PC-3 (cell line): ENCODE measurements around the gene KCNJ12. TPM values are rescaled to one million over a fixed set of nuclear protein-coding genes. Genes with fewer than 3 reads are reported as not detected.

Experiments used
- ATAC-seq: fragments of 200-7000 bp; cut with Tn5 transposase; 2 replicates; pipeline ENCODE4 v1.9.1; 2020; ENCODE audit warnings: mild to moderate bottlenecking, moderate library complexity
- BruUV-seq: library from RNA; stranded (reverse); fragments of 400-500 nt; replicated peaks from 2 replicates; lab custom pipeline; 2021; lab: Mats Ljungman, UMichigan
- CTCF ChIA-PET: fragments of 300-600 bp; sonication (Branson Sonifier 250); formaldehyde crosslinking; loops from one replicate; lab custom pipeline; 2022; ENCODE audit warnings: antibody characterized with exemption; lab: Charles Lee
- POLR2A ChIA-PET: fragments of 300-600 bp; sonication (Branson Sonifier 250); formaldehyde crosslinking; loops from one replicate; lab custom pipeline; 2022; ENCODE audit warnings: antibody characterized with exemption; ENCODE audit not compliant: unreplicated experiment; lab: Charles Lee
- DNase-seq: peaks from one replicate; pipeline ENCODE4 v3.0.0-alpha.2; 2015
- H2AFZ ChIP-seq: fragments of 300-600 bp; sonication (generic); 2 replicates; pipeline ENCODE4 v1.6.0; 2016; ENCODE audit warnings: antibody characterized with exemption, low read length
- H3F3A ChIP-seq: fragments of 300-600 bp; sonication (generic); one replicate; pipeline ENCODE4 v1.6.0; 2017; ENCODE audit warnings: antibody characterized with exemption, low read length, control low read depth, mild to moderate bottlenecking; ENCODE audit not compliant: unreplicated experiment
- H3K27ac ChIP-seq: fragments of 300-600 bp; sonication (generic); 2 replicates; pipeline ENCODE4 v1.5.1; 2016; ENCODE audit warnings: mild to moderate bottlenecking, low read length
- H3K27me3 ChIP-seq: fragments of 300-600 bp; sonication (generic); 2 replicates; pipeline ENCODE4 v1.6.1; 2016; ENCODE audit warnings: low read length, mixed read lengths
- H3K36me3 ChIP-seq: fragments of 300-600 bp; sonication (generic); 2 replicates; pipeline ENCODE4 v1.6.1; 2016; ENCODE audit warnings: low read depth, mixed run types, low read length, mixed read lengths
- H3K4me1 ChIP-seq: fragments of 300-600 bp; sonication (generic); 2 replicates; pipeline ENCODE4 v1.5.1; 2016; ENCODE audit warnings: low read length; ENCODE audit not compliant: insufficient read depth
- H3K4me2 ChIP-seq: fragments of 300-600 bp; sonication (generic); 2 replicates; pipeline ENCODE4 v1.6.0; 2016; ENCODE audit warnings: low read length
- H3K4me3 ChIP-seq: fragments of 300-600 bp; sonication (generic); 2 replicates; pipeline ENCODE4 v1.5.1; 2016; ENCODE audit warnings: mild to moderate bottlenecking, low read length, mixed read lengths
- H3K79me2 ChIP-seq: fragments of 300-600 bp; sonication (generic); 2 replicates; pipeline ENCODE4 v1.6.1; 2017; ENCODE audit warnings: low read length, mixed read lengths
- H3K9ac ChIP-seq: fragments of 300-600 bp; sonication (generic); 2 replicates; pipeline ENCODE4 v1.6.0; 2016; ENCODE audit warnings: mild to moderate bottlenecking, low read length
- H3K9me2 ChIP-seq: fragments of 300-600 bp; sonication (generic); replicated peaks from 2 replicates; pipeline ENCODE4 v1.6.1; 2016; ENCODE audit warnings: mixed run types, low read length, mixed read lengths
- H3K9me3 ChIP-seq: fragments of 300-600 bp; sonication (generic); 2 replicates; pipeline ENCODE4 v1.6.1; 2016; ENCODE audit warnings: low read length, mixed read lengths
- H4K20me1 ChIP-seq: fragments of 300-600 bp; sonication (generic); 2 replicates; pipeline ENCODE4 v1.6.1; 2016; ENCODE audit warnings: low read length, mixed read lengths
- EZH2 ChIP-seq: fragments of 300-600 bp; sonication (generic); IDR thresholded peaks from one replicate; pipeline ENCODE4 v1.6.1; 2017; ENCODE audit warnings: antibody characterized with exemption, mild to moderate bottlenecking, low read length; ENCODE audit not compliant: unreplicated experiment
- EZH2phosphoT487 ChIP-seq: fragments of 300-600 bp; sonication (generic); IDR thresholded peaks from 2 replicates; pipeline ENCODE4 v1.6.1; 2018; ENCODE audit warnings: mild to moderate bottlenecking, antibody characterized with exemption, low read length, borderline replicate concordance
- intact Hi-C: fragments of 100-400 bp; cut with micrococcal nuclease; formaldehyde crosslinking; loops from 2 replicates; pipeline ENCODE4 v1.9.0; 2023
- total RNA-seq: library from RNA; depleted of rRNA; stranded (reverse); fragments of >200 nt; gene quantifications from 2 replicates; pipeline ENCODE4 v1.2.3, GENCODE V29; 2014
- TF ChIP-seq, protein P1 (sequence below): fragments of 300-600 bp; sonication (generic); conservative IDR thresholded peaks from 2 replicates; pipeline ENCODE4 v1.5.1; 2017; ENCODE audit warnings: antibody characterized with exemption, low read depth, mild to moderate bottlenecking, low read length

The KCNJ12 gene
- total RNA-seq, 1 experiment from 2014 or later = 11.1 TPM

DNA sequence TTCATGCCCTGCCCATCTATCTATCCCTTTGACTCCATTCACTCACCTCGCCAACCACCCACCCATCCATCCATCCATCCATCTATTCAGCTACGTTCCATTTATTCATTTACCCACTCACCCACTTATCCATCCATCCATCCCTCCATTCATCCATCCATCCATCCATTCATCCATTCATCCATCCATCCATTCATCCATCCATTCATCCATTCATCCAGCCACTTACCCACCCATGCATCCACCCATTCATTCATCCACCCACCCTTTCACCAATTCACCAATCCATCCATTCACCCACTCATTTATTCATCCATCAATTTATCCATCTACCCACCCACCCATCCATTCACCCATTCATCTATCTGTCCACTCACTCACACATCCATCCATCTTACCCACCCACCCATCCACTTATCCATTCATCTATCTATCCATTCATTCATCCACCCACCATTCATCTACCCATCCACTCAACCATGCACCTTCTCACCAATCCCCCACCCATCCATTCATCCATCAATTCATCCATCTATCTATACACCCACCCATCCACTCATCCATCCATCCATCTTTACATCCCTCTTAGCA is 19.5 kb upstream of the KCNJ12 start:
- Histone ChIP-seq H4K20me1 (no peaks in the 10 kb centered on the region), H3K9ac (no peak overlapping the region), H3K79me2 (no peaks in the 10 kb centered on the region), H3K27me3 (0 out of 2 replicates have a peak, but pooled peaks cover under 1% of the 10 kb centered on the region), H3K4me2 (no peak overlapping the region), H3K4me3 (no peak overlapping the region), H3F3A (no peaks in the 10 kb centered on the region), H3K9me2 (no peaks in the 10 kb centered on the region), H3K9me3 (no peaks in the 10 kb centered on the region), H3K27ac (no peak overlapping the region), H3K4me1 (no peaks in the 10 kb centered on the region), H3K36me3 (no peaks in the 10 kb centered on the region), H2AFZ (no peak overlapping the region)
- DNase-seq (no peak), ATAC-seq (no peak)
- no peak for TF ChIP-seq EZH2phosphoT487
- TF ChIP-seq, protein P1, sequence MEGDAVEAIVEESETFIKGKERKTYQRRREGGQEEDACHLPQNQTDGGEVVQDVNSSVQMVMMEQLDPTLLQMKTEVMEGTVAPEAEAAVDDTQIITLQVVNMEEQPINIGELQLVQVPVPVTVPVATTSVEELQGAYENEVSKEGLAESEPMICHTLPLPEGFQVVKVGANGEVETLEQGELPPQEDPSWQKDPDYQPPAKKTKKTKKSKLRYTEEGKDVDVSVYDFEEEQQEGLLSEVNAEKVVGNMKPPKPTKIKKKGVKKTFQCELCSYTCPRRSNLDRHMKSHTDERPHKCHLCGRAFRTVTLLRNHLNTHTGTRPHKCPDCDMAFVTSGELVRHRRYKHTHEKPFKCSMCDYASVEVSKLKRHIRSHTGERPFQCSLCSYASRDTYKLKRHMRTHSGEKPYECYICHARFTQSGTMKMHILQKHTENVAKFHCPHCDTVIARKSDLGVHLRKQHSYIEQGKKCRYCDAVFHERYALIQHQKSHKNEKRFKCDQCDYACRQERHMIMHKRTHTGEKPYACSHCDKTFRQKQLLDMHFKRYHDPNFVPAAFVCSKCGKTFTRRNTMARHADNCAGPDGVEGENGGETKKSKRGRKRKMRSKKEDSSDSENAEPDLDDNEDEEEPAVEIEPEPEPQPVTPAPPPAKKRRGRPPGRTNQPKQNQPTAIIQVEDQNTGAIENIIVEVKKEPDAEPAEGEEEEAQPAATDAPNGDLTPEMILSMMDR = no peak
- no peak for TF ChIP-seq EZH2
- BruUV-seq = no TSS peak
- intact Hi-C loops = no loop called here
- POLR2A ChIA-PET = no interaction called here
- CTCF ChIA-PET = no interaction called here

DNA sequence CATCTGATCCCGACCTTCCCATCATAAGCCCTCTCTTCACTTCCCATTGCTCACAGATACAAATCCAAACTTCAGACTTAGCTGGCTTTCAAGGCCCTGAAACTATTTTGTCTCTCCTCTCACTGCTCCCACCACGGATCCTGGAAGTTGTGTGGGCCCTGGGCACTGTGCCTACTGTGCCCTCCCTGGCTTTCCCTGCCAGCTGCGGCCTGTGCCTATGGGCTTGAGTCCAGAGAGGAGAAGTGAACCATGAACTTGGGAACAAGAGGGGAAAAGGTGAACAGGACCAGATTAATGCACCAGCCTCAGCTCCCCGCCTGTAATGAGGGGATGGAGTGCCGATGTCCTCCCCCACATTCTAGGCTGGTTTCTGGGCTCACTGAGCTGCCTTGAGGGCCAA is 18.9 kb upstream of the KCNJ12 start:
- Histone ChIP-seq H3K9me2 (no peaks in the 10 kb centered on the region), H3K27me3 (peaks cover 6% of the 10 kb centered on the region; the same call in 1 of the 2 replicates), H3F3A (no peaks in the 10 kb centered on the region), H2AFZ (no peak overlapping the region), H3K4me1 (no peaks in the 10 kb centered on the region), H3K4me3 (no peak overlapping the region), H3K9me3 (no peaks in the 10 kb centered on the region), H3K27ac (no peak overlapping the region), H4K20me1 (no peaks in the 10 kb centered on the region), H3K79me2 (no peaks in the 10 kb centered on the region), H3K9ac (no peak overlapping the region), H3K36me3 (no peaks in the 10 kb centered on the region), H3K4me2 (no peak overlapping the region)
- CTCF ChIA-PET = no interaction called here
- DNase-seq (no peak), ATAC-seq (no peak)
- no peak for TF ChIP-seq EZH2phosphoT487
- TF ChIP-seq, protein P1 = no peak
- TF ChIP-seq EZH2 = no peak
- BruUV-seq = no TSS peak
- POLR2A ChIA-PET = no interaction called here
- intact Hi-C loops = no loop called here
